Measurements from ENCODE around the gene GPA33. TPM values are rescaled to one million over a fixed set of nuclear protein-coding genes. Genes with fewer than 3 reads are reported as not detected.
"Not testable (repeated sequence)": the region's sequence is repeated elsewhere in the genome, so short reads cannot be mapped to it uniquely, and the experiment has no call there.

GPA33 gene
- polyA plus RNA-seq, 1 experiment: not detected

DNA sequence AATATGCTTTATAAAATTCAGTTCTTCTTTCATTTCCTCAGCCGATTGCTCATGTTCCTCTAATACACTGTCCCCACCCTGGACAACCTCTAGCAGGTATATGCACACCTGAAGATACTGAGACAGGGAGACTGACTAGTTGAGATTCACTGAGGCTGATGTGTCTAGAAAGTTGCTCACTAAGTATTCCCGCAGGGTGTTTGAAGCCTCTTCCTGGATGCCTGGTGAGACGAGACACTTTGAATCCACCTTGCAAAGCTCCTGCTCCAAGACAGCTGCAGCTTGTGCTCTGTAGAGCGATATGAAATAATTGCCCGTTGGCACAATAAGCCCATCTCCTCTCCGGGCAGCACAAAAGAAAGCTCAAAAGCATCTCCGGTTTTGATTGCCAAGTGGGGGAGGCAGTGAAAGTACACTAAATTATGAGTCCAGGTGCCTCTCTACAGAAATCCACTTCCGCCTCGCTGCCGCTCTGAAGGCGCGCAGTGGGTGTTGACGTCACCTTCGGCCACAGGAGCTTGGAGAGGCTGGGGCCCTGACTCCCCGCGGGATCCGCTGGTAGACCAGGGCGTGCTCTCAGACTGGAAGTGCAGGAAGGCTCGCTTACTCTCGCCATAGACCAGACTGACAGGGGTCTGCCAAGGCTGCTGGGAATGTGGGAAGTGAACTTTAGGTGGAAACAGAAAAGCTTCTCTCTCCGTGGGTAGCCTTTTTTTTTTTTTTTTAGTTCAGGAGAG, 46.3 kb downstream of the GPA33 start:
- no peak overlapping the region for H3K27ac ChIP-seq (ENCODE audit: low read depth, low read length)
- TF ChIP-seq, protein P1, sequence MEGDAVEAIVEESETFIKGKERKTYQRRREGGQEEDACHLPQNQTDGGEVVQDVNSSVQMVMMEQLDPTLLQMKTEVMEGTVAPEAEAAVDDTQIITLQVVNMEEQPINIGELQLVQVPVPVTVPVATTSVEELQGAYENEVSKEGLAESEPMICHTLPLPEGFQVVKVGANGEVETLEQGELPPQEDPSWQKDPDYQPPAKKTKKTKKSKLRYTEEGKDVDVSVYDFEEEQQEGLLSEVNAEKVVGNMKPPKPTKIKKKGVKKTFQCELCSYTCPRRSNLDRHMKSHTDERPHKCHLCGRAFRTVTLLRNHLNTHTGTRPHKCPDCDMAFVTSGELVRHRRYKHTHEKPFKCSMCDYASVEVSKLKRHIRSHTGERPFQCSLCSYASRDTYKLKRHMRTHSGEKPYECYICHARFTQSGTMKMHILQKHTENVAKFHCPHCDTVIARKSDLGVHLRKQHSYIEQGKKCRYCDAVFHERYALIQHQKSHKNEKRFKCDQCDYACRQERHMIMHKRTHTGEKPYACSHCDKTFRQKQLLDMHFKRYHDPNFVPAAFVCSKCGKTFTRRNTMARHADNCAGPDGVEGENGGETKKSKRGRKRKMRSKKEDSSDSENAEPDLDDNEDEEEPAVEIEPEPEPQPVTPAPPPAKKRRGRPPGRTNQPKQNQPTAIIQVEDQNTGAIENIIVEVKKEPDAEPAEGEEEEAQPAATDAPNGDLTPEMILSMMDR (IDR thresholded peaks at IDR 0.05; ENCODE audit: low read depth, low read length): no peak
- no peaks in the 10 kb centered on the region for H3K9me3 ChIP-seq (ENCODE audit: control insufficient read depth, insufficient read depth, low read length)
- no peak overlapping the region for H3K4me3 ChIP-seq (ENCODE audit: low read depth, low read length)
- ChIA-PET CTCF (interaction anchor here (0.6 kb wide), 1 partner anchor 17 kb away, joined by 3 read pairs; no protein-coding TSS in a partner anchor), POLR2A (no interaction called here)
- H3K27me3 ChIP-seq (ENCODE audit: control insufficient read depth, insufficient read depth, low read length): peaks cover 7% of the 10 kb centered on the region
- no peak for DNase-seq (ENCODE audit: low read depth, low spot score)

GRCh38 chr1:167033646-167034045, 56.5 kb downstream of the GPA33 start:
- ChIA-PET CTCF (interaction anchor here (0.6 to 0.7 kb wide), 2 partner anchors 415 to 1716 kb away, joined by 3 to 4 read pairs; no protein-coding TSS in a partner anchor), POLR2A (no interaction called here)
- Histone ChIP-seq H3K9me3 (ENCODE audit: control insufficient read depth, insufficient read depth, low read length) (no peaks in the 10 kb centered on the region), H3K27me3 (ENCODE audit: control insufficient read depth, insufficient read depth, low read length) (no peaks in the 10 kb centered on the region), H3K4me3 (ENCODE audit: low read depth, low read length) (no peak overlapping the region), H3K27ac (ENCODE audit: low read depth, low read length) (no peak overlapping the region)
- DNase-seq (ENCODE audit: low read depth, low spot score): no peak
- TF ChIP-seq, protein P1 (IDR thresholded peaks at IDR 0.05; ENCODE audit: low read depth, low read length): no peak

- CTCF ChIA-PET; H3K9me3 ChIP-seq (ENCODE audit: control insufficient read depth, insufficient read depth, low read length); H3K4me3 ChIP-seq (ENCODE audit: low read depth, low read length); H3K27ac ChIP-seq (ENCODE audit: low read depth, low read length); DNase-seq (ENCODE audit: low read depth, low spot score); H3K27me3 ChIP-seq (ENCODE audit: control insufficient read depth, insufficient read depth, low read length); POLR2A ChIA-PET: not testable (repeated sequence)
These were observed 60.6 kb downstream of the GPA33 start for GRCh38 chr1:167029553-167029952.

DNA sequence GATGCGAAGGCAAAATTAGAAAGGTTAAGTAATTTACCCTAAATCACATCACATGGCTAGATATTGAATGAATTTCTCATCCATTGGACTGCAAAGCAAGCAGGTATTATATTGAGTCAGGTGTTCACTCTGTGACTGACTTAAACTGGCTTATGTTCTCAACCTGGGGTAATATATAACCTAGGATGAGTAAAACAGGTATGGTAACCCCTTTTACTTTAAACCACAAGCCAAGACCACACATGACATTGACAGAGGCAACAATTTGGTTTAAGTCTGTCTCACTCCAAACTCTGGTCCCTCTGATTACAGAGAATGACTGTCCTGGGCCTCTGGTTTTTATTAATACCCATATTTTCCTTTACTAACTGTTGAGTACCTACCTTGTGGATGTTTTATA, 67.8 kb downstream of the GPA33 start:
- Histone ChIP-seq H3K27me3 (ENCODE audit: control insufficient read depth, insufficient read depth, low read length) (no peaks in the 10 kb centered on the region), H3K9me3 (ENCODE audit: control insufficient read depth, insufficient read depth, low read length) (no peaks in the 10 kb centered on the region), H3K4me3 (ENCODE audit: low read depth, low read length) (no peak overlapping the region), H3K27ac (ENCODE audit: low read depth, low read length) (no peak overlapping the region)
- CTCF ChIA-PET: no interaction called here
- TF ChIP-seq, protein P1 (IDR thresholded peaks at IDR 0.05; ENCODE audit: low read depth, low read length): no peak
- DNase-seq (ENCODE audit: low read depth, low spot score): no peak
- POLR2A ChIA-PET: no interaction called here

- Histone ChIP-seq H3K27ac (ENCODE audit: low read depth, low read length) (no peak overlapping the region), H3K27me3 (ENCODE audit: control insufficient read depth, insufficient read depth, low read length) (no peaks in the 10 kb centered on the region), H3K9me3 (ENCODE audit: control insufficient read depth, insufficient read depth, low read length) (no peaks in the 10 kb centered on the region), H3K4me3 (ENCODE audit: low read depth, low read length) (no peak overlapping the region)
- TF ChIP-seq, protein P1 (IDR thresholded peaks at IDR 0.05; ENCODE audit: low read depth, low read length): no peak
- ChIA-PET CTCF (no interaction called here), POLR2A (no interaction called here)
- DNase-seq (ENCODE audit: low read depth, low spot score): no peak
These were observed 74.0 kb downstream of the GPA33 start for GRCh38 chr1:167016100-167016750.

All from AG04450 (cell line).